Measurements from ENCODE around the gene STK24.

STK24 gene

GRCh38 chr13:98533912-98534311, 43.0 kb downstream of the STK24 start:
- no peak for DNase-seq (ENCODE audit: low spot score)

DNA sequence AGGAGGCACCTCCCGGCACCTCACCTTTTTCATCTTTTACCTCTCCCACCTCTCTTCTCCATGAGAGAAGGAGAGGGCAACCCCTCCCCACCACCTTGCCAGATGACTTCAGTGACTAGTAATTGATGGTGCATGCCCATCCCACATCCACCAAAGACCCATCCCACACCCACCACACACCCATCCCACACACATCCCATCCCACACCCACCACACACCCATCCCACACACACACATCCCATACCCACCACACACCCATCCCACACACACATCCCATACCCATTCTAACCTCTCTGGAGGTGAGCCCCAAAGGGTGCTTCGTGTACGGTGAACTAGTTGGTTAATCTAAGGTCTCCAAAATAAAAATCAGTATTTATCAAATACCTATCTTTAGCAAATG, 44.7 kb downstream of the STK24 start:
- DNase-seq (ENCODE audit: low spot score), result no peak

- no peak for DNase-seq (ENCODE audit: low spot score)
These were observed 46.7 kb downstream of the STK24 start for GRCh38 chr13:98530217-98530616.

- DNase-seq (ENCODE audit: low spot score), result no peak
These were observed 47.7 kb downstream of the STK24 start for GRCh38 chr13:98529171-98529570.

DNA sequence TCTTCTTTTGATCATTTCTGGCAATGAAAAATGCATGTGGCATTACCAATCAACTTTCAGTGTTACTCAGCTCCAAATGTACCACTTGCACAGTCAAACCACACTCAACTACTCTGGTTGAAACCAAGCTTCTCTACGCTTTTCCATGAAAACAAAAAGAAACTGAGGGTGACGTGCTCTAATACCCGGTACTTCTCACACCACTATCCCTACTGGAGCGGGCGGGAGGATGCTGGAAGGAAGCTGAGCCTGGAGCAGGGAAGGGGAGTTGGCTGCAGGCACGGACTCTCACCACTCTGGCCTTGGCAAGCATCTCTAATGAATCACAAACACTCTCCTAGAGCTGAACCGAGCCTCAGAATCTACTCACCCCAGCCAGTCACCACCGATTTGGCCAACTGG, 48.2 kb downstream of the STK24 start:
- no peak for DNase-seq (ENCODE audit: low spot score)

GRCh38 chr13:98527526-98527925, 49.4 kb downstream of the STK24 start:
- DNase-seq (ENCODE audit: low spot score), result no peak

- no peak for DNase-seq (ENCODE audit: low spot score)
These were observed 50.8 kb downstream of the STK24 start for GRCh38 chr13:98526182-98526512.

DNA sequence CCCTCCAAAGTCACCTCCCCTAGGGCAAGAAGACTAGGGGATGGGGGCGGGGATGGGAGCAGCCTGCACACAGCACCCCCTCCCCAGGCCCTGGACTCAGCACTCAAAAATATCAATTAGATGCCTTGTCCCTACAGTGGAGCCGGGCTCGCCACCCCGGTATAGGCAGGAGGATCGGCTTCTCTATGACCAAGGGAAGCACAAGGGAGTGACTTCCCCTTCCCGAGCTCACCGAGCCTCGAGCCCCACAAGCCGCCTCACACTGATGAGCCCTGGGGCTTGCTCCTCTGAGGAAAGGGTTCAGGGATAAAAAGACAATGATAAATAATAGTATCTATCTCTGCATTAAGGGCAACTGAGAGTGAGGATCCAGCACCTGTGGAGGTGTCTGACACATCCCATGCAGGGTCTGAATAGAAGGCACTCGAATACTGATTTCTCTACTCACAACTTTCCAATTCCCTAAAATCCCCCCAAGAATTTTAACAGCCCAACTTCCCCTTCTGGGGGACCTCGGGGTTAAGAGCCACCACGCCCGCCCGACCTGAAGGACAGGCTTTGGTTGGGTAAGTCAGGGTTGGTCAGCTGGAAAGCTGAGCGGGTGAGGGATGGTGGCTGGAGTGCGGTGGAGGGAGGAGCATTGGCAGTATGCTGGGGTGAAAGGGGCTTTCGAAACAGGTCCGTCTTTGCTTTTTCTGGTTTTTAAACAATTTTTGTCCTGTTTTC, 51.3 kb downstream of the STK24 start:
- DNase-seq (ENCODE audit: low spot score), result no peak

- no peak for DNase-seq (ENCODE audit: low spot score)
These were observed 52.1 kb downstream of the STK24 start for GRCh38 chr13:98524793-98525192.

- DNase-seq (ENCODE audit: low spot score), result no peak
These were observed 52.5 kb downstream of the STK24 start for GRCh38 chr13:98524391-98524790.

DNA sequence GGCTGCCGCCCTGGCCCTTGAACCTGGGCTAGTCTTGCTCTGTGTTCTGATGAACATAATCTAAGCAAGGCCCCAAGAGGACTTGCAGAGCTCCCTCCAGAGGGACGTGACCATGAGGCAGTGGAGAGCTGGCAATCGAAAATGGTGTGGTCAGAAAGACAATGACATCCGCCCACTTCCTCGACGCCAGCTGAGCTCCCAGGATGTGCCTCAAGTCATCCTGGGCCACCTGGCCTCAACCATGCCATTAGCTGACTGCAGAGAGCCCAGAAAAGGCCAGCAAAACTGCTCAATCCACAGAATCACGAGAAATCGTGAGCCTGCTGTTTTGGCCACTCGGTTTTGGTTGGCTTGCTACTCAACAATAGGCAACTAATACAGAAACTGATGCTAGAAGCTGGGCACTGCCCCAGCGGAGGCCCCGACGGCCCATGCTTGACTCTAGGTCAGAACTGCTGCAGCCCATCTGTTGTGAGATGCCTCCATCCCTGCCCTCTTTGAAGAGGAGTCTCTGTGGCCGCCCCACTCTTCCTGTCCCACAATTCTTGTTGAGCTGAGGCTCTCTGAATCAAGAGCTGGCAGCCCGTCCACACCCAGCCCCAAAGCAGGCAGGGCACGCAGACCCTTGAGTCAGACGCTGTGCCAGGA, 53.3 kb downstream of the STK24 start:
- no peak for DNase-seq (ENCODE audit: low spot score)

GRCh38 chr13:98522371-98522770, 54.5 kb downstream of the STK24 start:
- no peak for DNase-seq (ENCODE audit: low spot score)

GRCh38 chr13:98521461-98522247, 55.3 kb downstream of the STK24 start:
- no peak for DNase-seq (ENCODE audit: low spot score)

GRCh38 chr13:98520674-98521449, 56.0 kb downstream of the STK24 start:
- no peak for DNase-seq (ENCODE audit: low spot score)

GRCh38 chr13:98519976-98520375, 56.9 kb downstream of the STK24 start:
- no peak for DNase-seq (ENCODE audit: low spot score)

DNA sequence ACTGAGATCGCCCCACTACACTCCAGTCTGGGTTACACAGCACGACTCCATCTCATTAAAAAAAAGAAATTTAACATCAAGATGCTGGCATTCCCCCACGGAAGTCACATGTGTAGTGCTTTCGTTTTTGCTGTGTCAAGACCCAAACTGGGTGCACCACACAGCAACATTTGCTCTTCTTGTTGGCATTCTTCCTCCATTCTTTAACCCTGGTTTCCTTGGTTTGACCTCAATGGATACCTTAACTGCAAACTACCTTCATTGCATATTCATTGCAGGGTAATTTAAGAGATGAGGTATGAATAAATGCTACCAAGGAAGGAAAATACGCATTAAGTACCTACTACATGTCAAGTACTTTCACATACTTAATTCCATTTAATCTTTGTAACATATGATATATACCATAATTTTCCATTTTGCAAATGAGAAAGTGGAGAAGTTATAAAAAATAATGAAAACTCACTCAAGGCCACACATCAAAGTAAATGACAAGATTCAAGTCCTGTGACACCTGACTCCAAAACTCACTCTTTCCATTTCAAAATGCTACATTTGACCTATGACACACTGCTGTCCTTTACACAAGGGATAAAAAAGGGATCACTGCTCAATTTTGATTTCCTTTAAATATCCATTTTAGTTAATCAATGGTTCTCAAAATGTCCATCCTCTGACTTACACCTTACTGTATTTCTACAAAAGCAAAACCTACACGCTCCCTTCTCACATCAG, 59.2 kb downstream of the STK24 start:
- DNase-seq (ENCODE audit: low spot score), result no peak

DNA sequence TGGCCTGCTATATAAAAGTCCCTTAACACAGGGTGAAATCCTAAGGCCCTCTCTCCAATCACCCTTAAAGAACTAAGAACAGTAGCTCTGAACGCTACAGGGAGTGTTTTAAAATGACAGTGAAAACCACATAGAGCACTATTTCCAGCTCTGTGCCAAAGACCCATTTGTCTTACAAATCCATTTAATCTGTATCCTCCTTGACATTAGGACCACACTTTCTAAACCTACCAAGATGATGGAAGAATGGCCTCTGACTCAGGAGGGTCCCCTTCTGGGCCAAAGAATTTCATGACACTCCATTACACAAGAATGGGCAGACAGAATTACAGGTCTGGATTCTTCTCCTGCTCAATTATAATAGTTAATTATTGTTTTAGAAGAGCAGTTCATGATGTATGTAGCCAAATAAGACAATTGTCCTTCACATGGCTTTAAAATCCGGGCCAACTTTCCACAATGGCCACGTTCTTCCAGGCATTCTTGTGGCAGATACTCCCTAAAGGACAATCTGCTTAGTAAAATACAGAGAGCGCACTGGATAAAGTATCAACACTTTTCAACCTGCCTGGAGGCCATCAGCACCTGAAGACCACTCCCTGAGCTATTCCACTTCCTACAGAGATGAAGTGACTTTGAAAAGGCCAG, 61.0 kb downstream of the STK24 start:
- DNase-seq (ENCODE audit: low spot score), result no peak

- DNase-seq (ENCODE audit: low spot score), result no peak
These were observed 62.6 kb downstream of the STK24 start for GRCh38 chr13:98514288-98514687.

DNA sequence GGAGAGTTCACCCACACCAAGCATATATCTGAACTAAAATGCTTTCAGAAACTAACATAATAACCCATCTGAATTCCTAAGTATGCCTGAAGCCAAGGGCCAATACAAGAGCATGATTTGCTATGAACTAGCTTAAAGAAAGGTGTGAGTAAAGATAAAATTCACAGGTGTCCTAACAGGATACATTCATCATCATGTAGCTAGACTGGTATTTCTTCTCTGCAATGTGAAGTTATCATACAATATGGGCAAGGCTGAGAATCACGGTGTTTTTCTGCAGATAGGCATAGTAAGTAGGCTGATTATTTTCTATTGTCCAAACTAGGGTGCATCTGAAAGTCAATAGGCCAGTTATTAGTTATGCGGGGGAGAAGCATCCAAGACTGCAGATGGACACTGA, 63.1 kb downstream of the STK24 start:
- no peak for DNase-seq (ENCODE audit: low spot score)

DNA sequence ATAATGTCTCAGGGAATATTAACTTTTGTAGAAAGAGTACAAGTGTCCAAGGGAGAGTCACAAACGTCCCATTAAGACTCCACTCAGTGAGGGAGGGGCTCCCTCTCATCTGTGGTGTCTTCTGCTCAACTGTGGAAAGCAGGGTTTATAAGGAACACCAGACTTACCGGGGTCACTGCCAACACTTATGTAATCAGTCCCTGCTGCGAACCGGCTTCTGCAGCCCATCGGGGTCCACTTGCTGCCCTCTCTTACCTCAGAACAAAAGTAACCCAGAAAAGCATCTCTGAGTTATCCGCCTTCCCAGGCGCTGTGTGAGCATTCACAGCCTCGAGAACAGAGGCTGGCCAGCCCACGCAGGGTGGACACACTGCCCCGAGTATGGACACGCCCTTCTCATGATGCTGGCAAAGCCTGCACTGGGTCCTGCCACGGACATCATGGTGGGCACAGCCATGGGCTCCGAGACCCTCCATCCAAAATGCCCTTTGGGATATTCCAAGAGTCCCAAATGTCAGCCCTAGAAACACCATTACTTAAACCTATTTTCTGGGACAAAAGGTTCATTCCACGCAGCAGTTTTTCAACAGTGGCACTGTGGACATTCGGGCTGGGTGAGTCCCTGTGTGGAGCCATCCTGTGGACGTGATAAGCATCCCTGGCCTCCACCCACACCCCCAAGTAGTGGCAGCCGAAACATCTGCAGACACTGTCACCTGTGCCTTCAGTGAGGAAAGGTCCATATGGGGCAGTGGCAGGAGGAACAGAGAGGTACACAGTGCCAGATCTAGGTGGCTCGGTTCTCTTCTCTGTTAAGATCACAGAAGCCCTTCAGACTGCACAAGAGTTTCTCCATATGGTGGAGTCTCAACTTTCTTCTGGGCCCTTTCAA, 63.9 kb downstream of the STK24 start:
- DNase-seq (ENCODE audit: low spot score), result no peak
